HCEC 1CT (cell line): ENCODE results near the gene HS3ST2.
"Not testable (repeated sequence)": the region's sequence is repeated elsewhere in the genome, so short reads cannot be mapped to it uniquely, and the experiment has no call there.

Experiments used
- DNase-seq: peaks from one replicate; pipeline ENCODE4 v3.0.0-alpha.2; 2017

The HS3ST2 gene

GRCh38 chr16:22939744-22940363 is 125.9 kb downstream of the HS3ST2 start:
- not testable (repeated sequence) for DNase-seq

GRCh38 chr16:22941970-22942501 is 128.1 kb downstream of the HS3ST2 start:
- DNase-seq: no peak

- DNase-seq: no peak
Measured at GRCh38 chr16:22942811-22943210, 128.8 kb downstream of the HS3ST2 start.

- no peak for DNase-seq
Measured at GRCh38 chr16:22945361-22945760, 131.4 kb downstream of the HS3ST2 start.

GRCh38 chr16:22946433-22946832 is 132.5 kb downstream of the HS3ST2 start:
- no peak for DNase-seq

DNA sequence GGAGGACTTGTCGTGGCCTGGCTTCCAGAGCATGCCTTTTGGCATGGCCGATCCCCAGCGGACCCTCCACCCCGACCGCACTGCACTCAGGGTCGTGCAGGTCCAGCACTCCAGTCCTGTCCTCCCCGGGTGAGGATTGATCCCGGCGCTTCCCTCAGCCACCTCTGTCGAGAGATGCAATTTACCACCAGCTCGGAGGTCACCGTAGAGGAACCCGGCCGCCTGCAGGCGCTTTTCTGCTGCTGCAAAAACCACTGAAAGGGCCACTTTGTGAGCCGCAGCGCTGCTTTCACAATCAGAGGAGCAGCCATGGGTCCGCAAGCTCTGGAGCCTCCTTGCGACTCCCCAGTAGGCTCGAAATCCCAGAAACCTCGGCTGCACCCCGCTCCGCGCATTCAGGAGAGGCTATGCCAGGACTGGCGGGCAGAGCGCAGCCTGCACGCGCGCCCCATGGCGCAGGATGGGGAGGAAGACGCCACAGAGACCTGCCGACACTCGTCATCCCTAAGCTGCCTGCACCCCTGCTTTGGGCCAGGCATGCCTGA is 134.2 kb downstream of the HS3ST2 start:
- DNase-seq: no peak

DNA sequence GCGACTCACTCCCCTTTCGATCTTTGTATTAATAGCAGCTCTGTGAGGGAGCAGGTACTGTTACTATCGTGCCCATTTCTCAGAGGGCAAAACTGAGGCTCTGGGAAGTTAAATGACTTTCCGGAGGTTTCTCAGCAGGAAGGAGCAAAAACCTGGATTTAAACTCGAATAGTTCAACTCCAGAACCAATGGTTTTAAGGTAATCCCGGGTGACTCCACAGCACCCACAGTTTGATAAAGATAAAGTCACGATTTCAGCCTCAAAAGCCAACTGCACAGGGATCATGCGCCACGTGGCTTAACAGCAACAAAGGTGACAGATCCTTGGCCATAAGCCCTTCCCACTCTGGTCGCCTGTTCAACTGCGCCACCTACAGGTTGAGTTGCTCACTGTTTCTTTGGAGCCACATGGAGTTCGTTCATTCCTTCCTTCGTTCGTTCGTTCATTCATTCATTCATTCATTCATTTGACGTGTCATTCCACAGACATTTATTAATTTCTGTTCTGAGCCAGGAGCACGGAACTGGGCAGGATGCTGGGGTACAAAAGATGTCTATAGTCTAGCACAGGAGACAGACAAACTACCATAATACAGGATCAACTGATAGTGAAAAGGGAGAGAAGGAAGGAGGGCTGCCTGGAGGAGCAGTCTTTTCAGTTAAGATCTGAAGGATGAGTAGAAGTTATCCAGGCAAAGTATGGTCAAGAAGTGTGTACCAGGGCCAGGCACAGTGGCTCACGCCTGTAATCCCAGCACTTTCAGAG is 134.8 kb downstream of the HS3ST2 start:
- peak; percentile 57 for DNase-seq

DNA sequence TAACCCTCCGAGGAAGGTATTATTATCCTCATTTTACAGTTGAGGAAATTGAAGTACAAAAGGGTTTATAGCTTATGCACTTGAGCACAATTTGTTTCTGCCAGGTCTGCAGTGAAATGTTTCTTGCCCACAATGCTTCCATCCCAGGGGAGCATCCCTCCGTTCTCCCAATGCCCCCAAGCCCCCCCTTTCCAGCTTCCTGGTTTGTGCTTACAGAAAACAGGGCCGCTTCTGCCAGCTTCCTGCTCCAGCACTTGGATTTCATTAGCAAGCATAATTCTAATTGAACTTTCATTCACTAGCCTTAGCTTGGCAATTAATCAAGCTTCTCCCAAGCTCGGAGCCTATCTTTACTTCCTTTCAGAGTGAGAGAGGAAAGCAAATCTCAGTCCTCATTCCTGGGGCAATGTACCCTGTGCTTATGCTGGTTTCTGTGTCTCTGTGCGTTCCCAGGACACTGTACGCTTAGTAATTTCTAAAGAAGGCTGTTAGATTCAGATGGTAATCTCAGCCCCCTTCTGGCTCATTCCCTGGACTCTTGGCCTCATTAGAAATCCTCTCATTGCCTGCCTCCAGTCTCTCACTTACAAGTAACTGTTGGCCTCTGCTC is 141.6 kb downstream of the HS3ST2 start:
- DNase-seq: no peak

- no peak for DNase-seq
Measured at GRCh38 chr16:22961206-22961605, 147.2 kb downstream of the HS3ST2 start.

- DNase-seq: no peak
Measured at GRCh38 chr16:22962905-22963304, 148.9 kb downstream of the HS3ST2 start.
